22Rv1 (cell line): ENCODE measurements around the gene MGAT2.

Experiments
- H3K27ac ChIP-seq: fragments of 450-650 bp; 2 replicates; pipeline ENCODE4 v1.5.1; 2017
- ZFX ChIP-seq: fragments of 450-650 bp; IDR thresholded peaks from 2 replicates; pipeline ENCODE4 v1.6.1; 2017; ENCODE audit warnings: antibody characterized with exemption, borderline replicate concordance
- TF ChIP-seq, protein P1 (sequence below): fragments of 450-650 bp; IDR thresholded peaks from 2 replicates; pipeline ENCODE4 v1.5.1; 2017; ENCODE audit warnings: mild to moderate bottlenecking

The MGAT2 gene

DNA sequence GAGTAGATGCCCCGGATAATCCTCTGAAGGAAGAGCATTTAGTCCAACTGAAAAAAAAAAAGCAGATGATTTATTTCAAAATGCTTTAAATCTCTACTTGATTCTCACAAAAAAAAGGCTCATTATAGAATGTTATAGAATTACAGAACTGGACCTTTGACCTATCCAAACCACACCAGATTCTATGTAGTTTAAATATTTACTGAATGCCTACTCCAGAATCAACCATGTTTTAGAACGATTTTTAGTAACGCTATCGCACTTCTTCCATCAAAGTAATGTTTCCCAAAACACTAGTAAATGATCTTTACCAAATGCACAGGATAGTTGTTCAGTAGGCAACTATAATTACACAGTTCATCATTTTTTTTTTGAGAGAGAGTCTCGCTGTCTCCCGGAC lies 37.0 kb upstream of the MGAT2 start:
- H3K27ac ChIP-seq, result no peak overlapping the region
- TF ChIP-seq ZFX, result no peak
- TF ChIP-seq, protein P1, sequence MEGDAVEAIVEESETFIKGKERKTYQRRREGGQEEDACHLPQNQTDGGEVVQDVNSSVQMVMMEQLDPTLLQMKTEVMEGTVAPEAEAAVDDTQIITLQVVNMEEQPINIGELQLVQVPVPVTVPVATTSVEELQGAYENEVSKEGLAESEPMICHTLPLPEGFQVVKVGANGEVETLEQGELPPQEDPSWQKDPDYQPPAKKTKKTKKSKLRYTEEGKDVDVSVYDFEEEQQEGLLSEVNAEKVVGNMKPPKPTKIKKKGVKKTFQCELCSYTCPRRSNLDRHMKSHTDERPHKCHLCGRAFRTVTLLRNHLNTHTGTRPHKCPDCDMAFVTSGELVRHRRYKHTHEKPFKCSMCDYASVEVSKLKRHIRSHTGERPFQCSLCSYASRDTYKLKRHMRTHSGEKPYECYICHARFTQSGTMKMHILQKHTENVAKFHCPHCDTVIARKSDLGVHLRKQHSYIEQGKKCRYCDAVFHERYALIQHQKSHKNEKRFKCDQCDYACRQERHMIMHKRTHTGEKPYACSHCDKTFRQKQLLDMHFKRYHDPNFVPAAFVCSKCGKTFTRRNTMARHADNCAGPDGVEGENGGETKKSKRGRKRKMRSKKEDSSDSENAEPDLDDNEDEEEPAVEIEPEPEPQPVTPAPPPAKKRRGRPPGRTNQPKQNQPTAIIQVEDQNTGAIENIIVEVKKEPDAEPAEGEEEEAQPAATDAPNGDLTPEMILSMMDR, result no peak

DNA sequence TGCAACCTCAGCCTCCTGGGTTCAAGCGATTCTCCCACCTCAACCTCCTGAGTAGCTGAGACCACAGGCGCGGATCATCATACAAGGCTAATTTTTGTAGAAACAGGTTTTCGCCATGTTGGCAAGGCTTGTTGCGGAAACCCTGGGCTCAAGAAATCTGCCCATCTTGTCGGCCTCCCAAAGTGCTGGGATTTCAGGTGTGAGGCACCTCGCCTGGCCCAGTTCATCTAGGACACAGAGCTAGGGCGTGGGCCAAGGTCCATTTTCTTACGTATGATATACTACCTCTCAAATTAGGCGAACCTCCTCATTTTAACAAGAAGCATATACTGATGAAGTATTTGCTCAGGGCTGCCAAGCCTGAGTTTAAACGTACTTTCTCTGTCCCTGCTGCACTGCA lies 36.5 kb upstream of the MGAT2 start:
- no peak overlapping the region for H3K27ac ChIP-seq
- TF ChIP-seq, protein P1, result no peak

DNA sequence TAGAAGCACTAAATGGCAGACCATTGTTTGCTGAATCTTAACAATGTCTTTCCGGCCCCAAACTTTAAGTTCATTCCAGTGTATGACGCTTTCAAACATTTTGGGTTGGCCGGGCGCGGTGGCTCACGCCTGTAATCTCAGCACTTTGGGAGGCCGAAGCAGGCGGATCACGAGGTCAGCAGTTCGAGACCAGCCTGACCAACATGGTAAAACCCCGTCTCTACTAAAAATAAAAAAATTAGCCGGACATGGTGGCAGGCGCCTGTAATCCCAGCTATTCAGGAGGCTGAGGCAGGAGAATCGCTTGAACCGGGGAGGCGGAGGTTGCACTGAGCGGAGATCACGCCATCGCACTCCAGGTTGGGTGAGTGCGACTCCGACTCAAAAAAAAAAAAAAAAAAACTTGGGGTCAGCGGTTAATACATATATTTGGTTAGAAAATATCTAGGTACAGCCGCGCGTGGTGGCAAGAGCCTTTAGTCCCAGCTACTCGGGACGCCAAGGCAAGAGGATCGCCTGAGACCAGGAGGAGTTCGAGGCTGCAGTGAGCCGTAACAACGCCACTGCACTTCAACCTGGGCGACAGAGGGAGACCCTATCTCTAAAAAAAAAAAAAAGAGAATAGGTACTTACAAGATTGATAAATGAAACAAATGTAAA lies 35.5 kb upstream of the MGAT2 start:
- peak overlapping the region; percentile 88 for H3K27ac ChIP-seq

DNA sequence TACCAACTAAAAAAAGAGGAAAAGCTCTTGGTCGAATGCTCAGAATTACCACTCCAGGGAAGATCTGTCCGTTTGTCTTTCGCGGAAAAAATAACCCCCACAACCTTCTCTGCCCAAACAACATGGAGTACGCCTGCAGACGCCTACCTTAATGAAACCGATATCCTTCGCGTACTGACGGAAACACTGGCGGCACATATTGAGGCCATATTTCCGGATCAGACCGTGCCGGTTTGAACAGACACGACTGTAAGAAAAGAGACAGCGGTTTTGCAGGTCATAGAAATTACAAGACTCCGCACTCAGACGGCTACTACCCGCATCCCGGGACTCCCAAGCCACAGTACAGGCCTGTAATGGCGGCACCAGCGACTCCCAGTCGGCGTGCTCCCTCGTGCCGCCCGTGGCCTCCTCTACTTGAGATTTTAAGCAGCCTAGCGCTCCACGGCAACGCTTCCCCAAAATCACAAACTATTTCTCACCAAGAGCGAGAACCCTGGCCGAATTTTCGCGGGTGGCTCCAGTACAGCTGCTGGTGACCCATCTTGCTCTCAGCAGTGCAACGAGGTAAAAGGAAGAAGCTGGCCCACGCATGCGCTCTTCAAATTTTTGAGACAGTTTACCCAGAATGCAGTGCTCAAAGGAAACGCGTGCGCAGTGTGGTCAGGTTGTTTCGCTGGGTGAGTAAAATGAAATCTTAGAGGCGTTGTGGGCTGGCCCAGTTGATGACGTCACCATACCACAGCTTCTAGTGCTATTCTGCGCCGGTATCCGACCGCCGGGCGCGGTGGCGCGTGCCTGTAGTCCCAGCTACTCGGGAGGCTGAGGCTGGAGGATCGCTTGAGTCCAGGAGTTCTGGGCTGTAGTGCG lies 34.6 kb upstream of the MGAT2 start, which contains the start of gene RPS29:
Gene RPS29, minus strand, starts transcription at position 578 of the 870 bp plus-strand sequence. Its CDS starts 34 bp downstream, at position 544.
- peak within 1 kb of the TSS; percentile 88 for H3K27ac ChIP-seq
- TF ChIP-seq ZFX, result no peak

DNA sequence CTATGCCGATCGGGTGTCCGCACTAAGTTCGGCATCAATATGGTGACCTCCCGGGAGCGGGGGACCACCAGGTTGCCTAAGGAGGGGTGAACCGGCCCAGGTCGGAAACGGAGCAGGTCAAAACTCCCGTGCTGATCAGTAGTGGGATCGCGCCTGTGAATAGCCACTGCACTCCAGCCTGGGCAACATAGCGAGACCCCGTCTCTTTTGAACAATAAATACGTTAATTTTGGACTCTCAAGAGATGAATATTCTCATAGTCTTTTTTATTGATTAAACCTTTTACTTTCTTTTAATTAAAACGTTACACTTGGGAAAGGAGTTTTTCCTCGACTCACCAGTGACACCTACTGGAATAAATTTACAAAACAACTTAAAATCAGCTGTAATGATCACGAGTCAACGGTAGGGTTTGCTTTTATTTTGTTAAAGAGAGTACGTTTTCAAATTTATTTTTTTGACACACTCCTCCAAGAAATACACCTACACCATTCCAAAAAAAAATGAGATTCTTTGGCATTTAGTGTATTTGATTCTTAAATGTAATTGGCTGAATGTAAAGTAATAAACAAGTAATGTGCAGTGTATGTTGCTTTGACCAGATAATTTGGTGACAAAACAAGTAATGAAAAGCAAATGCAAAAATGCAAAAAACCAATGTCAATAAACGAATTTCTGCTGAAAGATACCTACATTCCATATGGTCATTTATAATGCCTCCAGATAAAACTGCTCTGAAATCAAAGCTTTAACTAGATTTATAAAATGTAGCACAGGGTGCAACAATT lies 33.7 kb upstream of the MGAT2 start:
- H3K27ac ChIP-seq, result peak overlapping the region; percentile 88
- no peak for TF ChIP-seq ZFX
- TF ChIP-seq, protein P1, result peak; percentile 95

DNA sequence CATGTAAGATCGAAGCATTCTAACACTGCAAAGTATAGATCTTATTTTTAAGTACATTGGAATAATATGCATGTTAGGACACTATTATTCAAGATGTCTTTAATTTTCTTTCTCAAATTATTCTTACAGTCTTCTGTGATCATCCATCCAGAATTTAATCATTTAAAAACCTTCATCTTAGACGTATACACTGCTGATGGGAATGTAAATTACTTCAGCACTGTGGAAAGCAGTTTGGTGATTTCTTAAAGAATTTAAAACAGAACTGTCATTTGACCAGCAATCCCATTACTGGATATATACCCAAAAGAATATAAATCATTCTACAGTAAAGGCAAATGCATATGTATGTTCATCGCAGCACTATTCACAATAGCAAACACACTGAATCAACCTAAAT lies 31.2 kb upstream of the MGAT2 start:
- TF ChIP-seq, protein P1, result no peak
- no peak for TF ChIP-seq ZFX
- no peak overlapping the region for H3K27ac ChIP-seq

DNA sequence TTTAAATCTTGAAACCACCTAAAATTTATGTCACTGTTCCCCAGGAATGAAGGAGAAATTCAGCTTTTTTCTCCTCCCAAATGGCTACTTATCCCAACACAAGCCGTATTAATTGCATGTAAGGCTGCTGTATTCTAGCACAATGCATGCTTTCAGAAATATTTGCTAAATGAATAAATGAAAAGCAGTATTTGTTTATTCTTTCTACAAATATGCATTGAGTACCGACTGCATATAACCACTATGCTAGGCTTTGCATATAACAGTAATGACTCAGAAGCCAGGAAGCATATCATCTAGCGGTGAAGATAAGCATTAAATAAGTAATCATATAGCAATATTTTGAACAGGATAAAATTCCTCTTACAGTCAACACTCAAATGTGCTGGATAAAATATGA lies 27.6 kb upstream of the MGAT2 start:
- H3K27ac ChIP-seq, result no peak overlapping the region
- no peak for TF ChIP-seq ZFX
- TF ChIP-seq, protein P1, result no peak
